Activated gamma-delta T cell (primary cell): ENCODE data around the gene SYNDIG1.

ENCODE experiments used
- DNase-seq: peaks from one replicate; lab custom pipeline; 2025; lab: John Stamatoyannopoulos, UW

SYNDIG1 gene

DNA sequence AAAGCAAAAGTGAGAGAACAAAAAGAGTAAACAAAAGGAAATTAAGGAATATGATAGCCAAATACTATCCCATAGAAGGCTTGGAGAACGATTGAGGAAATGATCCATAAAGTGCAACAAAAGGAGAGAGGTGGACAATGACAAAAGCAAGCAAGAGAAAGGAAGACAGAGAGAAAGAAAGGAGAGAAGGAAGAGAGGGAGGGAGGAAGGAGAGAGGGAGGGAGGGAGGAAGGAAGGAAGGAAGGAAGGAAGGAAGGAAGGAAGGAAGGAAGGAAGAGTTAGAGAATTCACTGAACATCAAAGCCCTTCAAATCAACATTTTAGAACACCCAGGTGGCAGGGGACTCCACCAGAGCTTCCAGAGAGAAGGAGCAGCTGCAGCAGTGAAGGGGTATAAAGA lies 185.0 kb downstream of the SYNDIG1 start:
- DNase-seq: no peak

DNA sequence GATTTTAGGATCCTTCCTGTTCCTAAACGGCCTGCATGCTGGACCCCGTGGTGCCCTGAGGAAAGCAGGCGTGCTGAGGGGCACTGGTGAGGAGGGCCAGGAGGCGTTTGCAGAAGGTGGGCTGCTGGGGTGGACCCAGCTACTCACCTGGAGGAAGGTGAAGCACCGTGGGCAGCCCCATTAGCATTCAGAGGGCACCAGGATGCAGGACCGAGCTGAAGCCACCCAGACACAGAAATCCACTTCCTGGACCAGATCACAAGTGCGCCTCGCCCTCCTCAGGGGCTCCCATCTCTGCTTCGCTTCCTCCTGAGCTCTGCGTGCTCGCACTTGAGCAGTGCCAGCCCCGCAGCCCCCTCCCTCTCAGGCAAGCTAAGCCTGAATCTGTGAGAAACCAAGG lies 187.0 kb downstream of the SYNDIG1 start:
- DNase-seq: no peak

GRCh38 chr20:24657196-24657595 lies 187.8 kb downstream of the SYNDIG1 start:
- DNase-seq: no peak

GRCh38 chr20:24657878-24658620 lies 188.6 kb downstream of the SYNDIG1 start:
- DNase-seq: no peak

GRCh38 chr20:24658920-24659660 lies 189.7 kb downstream of the SYNDIG1 start:
- DNase-seq: no peak

GRCh38 chr20:24659835-24660234 lies 190.4 kb downstream of the SYNDIG1 start:
- DNase-seq: no peak

GRCh38 chr20:24660651-24661050 lies 191.2 kb downstream of the SYNDIG1 start:
- no peak for DNase-seq

- no peak for DNase-seq
Measured at GRCh38 chr20:24661255-24661654, 191.8 kb downstream of the SYNDIG1 start.

DNA sequence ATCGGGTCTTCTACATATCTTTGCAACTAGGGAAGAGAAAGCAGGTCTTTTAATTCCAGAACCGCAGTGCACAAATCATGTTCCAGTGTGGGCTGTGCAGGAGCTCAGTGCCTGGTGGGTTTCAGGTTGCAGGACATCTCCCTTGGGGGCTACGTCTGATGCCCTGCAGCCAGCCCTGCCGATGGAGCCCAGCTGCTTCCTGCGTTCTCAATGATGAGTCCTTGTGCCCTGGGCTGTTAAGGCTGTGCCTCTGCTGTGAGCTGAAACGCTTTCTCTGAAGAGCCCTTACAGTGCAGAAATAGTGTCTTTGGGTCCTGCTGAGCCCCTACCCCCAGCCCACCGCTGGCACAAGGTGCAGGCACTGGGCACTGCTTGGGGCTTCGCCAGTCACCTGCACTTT lies 192.9 kb downstream of the SYNDIG1 start:
- no peak for DNase-seq

DNA sequence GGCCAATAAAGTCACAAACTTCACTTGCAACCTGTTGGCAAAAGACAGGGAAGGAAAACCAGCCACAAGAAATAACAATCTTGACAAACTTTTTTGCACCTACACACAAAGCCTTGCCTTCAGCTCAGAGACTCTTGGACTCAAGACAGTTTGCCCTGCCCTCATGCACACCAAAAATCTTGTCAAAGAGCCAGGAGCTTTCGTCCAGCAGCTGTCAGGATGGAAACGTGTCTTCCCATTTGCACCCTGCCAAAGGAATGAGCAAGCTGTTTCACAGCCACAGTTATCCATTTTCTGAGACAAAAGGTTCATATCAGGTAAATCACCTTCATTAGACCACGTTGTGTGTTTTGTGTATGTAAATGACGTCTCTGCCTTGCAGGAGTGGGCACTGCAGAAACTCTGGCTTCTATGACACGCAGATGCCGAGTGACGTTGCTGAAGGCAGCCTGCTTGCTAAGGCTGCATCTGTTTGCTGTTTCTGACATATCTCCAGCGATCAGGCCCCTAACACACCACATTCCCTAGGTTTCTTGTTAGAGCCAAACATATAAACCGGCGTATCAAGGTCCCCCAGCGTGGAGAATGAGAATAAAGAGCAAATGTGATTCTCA lies 193.4 kb downstream of the SYNDIG1 start:
- no peak for DNase-seq

DNA sequence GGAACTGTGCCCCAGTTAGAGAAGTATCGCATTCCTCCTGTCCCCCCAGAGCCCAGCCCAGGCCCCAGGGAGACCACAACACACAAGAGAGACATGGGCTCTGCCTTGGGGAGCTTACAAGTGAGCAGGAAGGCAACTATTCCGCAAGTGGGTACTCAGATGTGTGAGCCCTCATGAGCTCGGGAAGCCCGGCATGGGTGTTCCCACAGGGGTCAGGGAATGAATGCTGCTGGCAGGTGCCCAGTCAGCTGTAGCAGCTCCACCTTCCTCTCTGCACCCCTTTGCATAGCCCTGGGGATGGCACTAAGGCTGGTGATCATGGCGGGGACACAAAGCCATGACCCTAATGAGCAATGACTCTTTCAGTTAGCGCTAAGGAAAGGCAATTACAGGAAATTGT lies 194.1 kb downstream of the SYNDIG1 start:
- DNase-seq: no peak

DNA sequence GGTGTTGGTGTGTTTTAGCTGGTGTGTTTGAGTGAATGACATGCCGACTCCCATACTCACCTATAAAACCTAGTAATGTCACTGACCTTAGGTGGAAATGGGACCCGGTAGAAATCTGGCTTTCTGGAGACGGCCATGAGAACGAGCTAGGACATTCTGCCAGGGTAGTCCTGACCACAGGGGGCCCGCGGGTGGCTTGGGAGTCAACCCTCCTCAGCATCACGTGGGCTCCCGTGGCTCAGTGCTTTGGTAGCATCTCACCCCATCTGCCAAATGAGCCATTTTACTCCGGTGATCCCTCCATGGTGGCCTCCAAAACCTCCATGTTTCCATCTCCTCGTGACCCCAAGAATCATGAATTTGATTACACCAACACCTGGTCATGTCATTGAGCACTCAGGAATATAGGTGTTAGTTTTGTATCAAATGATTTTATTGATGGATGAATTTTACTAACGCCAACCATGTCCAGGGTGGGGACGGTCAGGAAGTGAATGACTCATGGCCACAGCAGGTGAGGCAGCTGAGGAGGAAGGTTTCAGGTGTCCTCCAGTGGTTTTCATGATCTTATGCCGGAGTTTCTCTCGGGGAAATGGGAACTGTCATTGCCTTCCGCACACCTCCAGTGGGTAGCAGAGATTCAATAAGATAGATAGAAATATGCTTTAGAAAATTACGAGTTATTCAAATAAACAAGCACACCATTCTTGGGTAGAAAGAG lies 195.0 kb downstream of the SYNDIG1 start:
- no peak for DNase-seq

DNA sequence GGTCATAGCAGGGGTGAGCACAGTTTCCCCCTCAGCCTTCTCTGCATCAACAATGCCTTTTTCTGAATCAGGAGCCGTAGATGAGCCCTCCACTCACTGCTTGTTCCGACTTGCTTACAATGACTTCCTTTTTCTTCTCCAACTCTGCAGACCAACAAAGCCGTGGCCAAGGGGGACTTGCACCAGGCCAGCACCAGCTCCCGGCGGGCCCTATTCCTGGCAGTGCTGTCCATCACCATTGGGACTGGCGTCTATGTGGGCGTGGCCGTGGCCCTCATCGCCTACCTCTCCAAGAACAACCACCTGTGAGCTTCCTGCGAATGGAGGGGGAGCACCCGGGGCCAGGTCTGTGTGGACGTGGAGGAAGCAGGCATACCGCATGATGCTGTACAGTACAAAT lies 195.8 kb downstream of the SYNDIG1 start:
- no peak for DNase-seq

DNA sequence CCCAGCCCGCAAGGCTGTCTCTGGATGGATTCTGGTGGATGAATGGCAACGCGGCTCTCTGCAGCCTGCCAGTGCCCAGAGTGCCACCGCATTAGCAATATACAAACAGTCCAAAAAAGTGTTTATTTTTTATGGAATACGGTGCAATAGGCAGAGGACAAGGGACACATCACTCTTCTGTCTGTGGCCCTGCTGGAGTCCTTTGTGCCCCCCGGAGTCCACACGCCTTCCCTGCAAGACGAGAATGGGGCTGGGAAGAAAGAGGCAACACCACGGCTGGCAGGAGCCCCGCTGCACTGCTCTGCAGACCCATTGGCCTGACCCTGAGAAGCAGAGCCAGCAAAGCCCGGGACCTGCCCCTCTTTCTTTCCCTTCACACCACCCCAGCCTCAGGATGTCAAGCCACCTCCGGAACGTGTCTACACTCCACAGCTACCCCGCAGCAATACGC lies 196.3 kb downstream of the SYNDIG1 start:
- no peak for DNase-seq

- no peak for DNase-seq
Measured at GRCh38 chr20:24667689-24668383, 198.4 kb downstream of the SYNDIG1 start.

GRCh38 chr20:24668384-24668702 lies 198.9 kb downstream of the SYNDIG1 start:
- no peak for DNase-seq

GRCh38 chr20:24668791-24669190 lies 199.4 kb downstream of the SYNDIG1 start:
- no peak for DNase-seq

- no peak for DNase-seq
Measured at GRCh38 chr20:24669701-24670100, 200.3 kb downstream of the SYNDIG1 start.

DNA sequence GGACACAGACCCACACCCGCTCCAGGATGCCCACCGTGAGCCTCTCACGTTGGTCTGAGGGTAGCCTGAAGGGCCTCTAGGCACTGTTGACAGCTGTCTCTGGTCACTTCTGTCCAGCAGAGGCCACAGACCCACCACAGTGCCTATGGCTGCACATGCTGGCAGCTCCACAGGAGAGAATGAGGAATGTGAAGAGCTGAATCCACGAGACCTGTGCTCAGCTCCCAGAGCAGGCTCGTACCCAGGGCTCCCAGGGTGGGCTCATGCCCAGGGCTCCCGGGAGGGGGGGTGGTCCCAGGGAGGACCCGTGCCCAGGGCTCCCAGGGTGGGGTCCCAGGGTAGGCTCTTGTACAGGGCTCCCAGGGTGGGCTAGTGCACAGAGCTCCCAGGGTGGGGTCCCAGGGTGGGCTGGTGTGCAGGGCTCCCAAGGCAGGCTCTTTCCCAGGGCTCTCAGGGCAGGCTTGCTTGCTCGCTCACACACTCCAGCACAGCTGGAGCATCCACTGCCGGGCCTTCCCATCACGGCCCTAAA lies 201.0 kb downstream of the SYNDIG1 start:
- no peak for DNase-seq

DNA sequence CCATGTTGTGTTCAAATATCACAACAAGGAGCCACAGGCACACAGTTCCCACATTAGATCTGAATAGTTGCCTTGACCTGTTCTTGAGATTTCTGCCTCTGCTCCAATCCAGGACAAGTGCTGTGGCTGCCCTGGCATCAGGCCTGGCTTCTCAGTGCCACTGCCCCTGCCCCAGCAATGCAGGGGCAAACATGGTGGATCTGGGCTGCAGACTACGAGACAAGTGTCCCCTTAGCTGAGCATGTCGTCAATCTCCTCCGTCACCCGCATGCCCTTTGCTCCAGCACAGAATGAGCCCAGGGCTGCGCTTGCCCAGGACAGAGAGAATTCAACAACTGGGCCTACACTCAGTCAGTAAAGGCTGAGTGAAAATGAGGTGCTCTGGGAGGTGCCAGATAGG lies 201.6 kb downstream of the SYNDIG1 start:
- no peak for DNase-seq

- DNase-seq: no peak
Measured at GRCh38 chr20:24672181-24672880, 202.9 kb downstream of the SYNDIG1 start.
